Measurements from ENCODE around the gene GAS2L3.

DNA sequence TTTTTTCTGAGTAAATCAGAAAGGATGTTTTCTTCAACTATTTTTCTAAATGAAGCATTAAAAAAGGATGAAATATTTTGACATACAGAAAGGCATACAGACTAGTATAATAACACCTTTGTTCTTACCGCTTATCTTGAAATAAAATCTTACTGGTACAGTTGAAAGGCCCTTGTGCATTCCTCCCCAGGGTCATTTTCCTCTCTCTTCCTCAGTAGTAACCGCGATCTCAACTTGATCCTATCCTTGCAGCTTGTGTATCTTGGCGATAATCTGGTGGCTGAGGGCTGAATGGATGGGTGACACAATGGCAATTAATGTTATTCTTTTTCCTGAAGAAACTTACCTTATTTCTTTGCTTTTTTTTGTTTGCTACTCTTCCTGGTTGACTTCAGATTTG is 18.5 kb downstream of the GAS2L3 start:
- no peak for TF ChIP-seq POLR2A (IDR thresholded peaks at IDR 0.05)
- no peak for TF ChIP-seq CTCF (IDR thresholded peaks at IDR 0.05)
